Uterus (tissue), 4 donors: Measurements from ENCODE around the gene VPS26B. TPM values are rescaled to one million over a fixed set of nuclear protein-coding genes. Genes with fewer than 3 reads are reported as not detected.
"Not testable (repeated sequence)": the region's sequence is repeated elsewhere in the genome, so short reads cannot be mapped to it uniquely, and the experiment has no call there.

Source experiments
- DNase-seq, 2 donors: peaks; one replicate each; pipeline ENCODE4 v3.0.0-alpha.2; 2019 to 2020
- H3K27ac ChIP-seq, 2 donors: fragments of 200-600 bp; sonication (generic); 1 replicate in 1 of 2; 2 replicates in 1 of 2; pipeline ENCODE4 v1.5.1; 2016 to 2018
- H3K27me3 ChIP-seq, 2 donors: fragments of 200-600 bp; sonication (generic); one replicate each; pipeline ENCODE4 v1.5.1; 2018 to 2019; ENCODE audit warnings: control low read depth in 1 of 2
- H3K36me3 ChIP-seq, 2 donors: fragments of 200-600 bp; sonication (generic); one replicate each; pipeline ENCODE4 v1.5.1; 2019; ENCODE audit warnings: control low read depth in 1 of 2
- H3K4me1 ChIP-seq, 2 donors: fragments of 200-600 bp; sonication (generic); one replicate each; pipeline ENCODE4 v1.5.1; 2018 to 2019; ENCODE audit warnings: control low read depth in 1 of 2
- H3K4me3 ChIP-seq, 2 donors: fragments of 200-600 bp; sonication (generic); 1 replicate in 1 of 2; 2 replicates in 1 of 2; pipeline ENCODE4 v1.5.1; 2018 to 2019; ENCODE audit warnings: mild to moderate bottlenecking in 1 of 2
- H3K9me3 ChIP-seq, 2 donors: fragments of 200-600 bp; sonication (generic); one replicate each; pipeline ENCODE4 v1.5.1; 2019; ENCODE audit warnings: control low read depth in 1 of 2
- POLR2A ChIP-seq, 2 donors: fragments of 450-650 bp; IDR thresholded peaks; one replicate each; pipeline ENCODE4 v1.6.1; 2016; ENCODE audit warnings: antibody characterized with exemption in 2 of 2, mild to moderate bottlenecking in 1 of 2, moderate library complexity in 1 of 2
- intact Hi-C: fragments of 100-400 bp; cut with DNase I; formaldehyde crosslinking; loops from one replicate; pipeline ENCODE4 v1.15.1; 2023; ENCODE audit warnings: low total_unique reads
- total RNA-seq, 4 donors: library from RNA; depleted of rRNA in 3 of 4; stranded (reverse); fragments of >200 nt in 3 of 4; gene quantifications; one replicate each; pipeline versions ENCODE4 v1.1.0 to v1.2.4, GENCODE V29; 2014 to 2023
- TF ChIP-seq, protein P1 (sequence below), 4 experiments: fragments of 200-600 bp in 2 of 4; fragments of 450-650 bp in 2 of 4; sonication (generic) in 2 of 4; IDR thresholded peaks; one replicate each; pipeline ENCODE4 v1.5.1; 2016 to 2019; ENCODE audit warnings: antibody characterized with exemption in 4 of 4, mild to moderate bottlenecking in 2 of 4, moderate library complexity in 1 of 4
- donor health status: DM: yes; HTN: yes; CAD: no.

VPS26B gene
- total RNA-seq, 4 donors from 2014 or later: 10.6 to 46.5 (median 39.8) TPM

DNA sequence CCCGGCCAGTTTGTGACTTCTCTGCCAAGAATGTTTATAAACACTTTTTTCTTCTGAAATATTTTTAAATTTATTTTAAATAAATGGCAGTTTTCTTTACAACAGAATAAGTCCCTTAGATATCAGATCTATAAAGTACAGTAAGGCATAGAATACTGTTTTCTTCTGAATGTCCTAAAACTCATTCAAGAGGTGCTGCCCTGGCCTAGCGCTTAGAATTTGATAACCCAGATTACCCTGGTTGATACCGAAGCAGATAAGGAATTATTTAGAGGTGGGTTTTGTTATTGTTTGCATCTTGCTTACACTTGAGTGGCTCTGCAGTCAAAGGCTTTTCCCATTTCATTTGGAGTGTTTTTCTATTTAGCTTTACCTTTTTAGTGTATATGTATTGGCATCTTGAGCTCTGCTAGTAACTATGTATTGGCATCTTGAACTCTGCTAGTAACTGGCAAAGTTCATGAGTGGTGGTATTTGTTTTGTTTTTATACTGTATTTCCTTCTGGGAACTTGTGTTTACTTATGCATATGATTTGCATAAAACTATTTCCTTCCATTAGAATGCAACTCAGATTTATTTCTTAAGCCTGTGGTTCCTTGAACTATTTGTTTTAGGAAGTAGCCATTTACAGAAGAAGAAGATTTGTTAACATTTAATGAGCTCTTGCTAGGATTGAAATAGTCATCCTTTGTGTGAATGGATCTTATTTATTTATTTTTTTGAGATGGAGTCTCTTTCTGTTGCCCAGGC, 30.1 kb downstream of the VPS26B start:
- H3K4me3 ChIP-seq: peak overlapping the region; percentile 78 to 85
- H3K27ac ChIP-seq: no peak overlapping the region

DNA sequence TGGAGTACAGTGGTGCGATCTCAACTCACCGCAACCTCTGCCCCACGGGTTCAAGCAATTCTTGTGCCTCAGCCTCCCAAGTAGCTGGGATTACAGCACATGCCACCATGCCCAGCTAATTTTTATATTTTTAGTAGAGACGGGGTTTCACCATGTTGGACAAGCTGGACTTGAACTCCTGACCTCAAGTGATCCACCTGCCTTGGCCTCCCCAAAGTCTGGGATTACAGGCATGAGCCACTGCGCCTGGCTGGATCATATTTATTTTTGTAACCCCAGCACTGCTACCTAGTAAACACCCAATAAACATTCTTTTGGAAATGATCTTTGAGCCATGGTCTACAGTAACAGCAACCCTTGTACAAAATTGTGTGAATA, 30.7 kb downstream of the VPS26B start:
- H3K27ac ChIP-seq, H3K36me3 ChIP-seq, H3K9me3 ChIP-seq, H3K27me3 ChIP-seq, H3K4me3 ChIP-seq, H3K4me1 ChIP-seq, intact Hi-C loops, DNase-seq: not testable (repeated sequence)

More for the DNA sequence above, 30.1 kb downstream of the VPS26B start:
- intact Hi-C loops: no loop called here
- no peaks in the 10 kb centered on the region for H3K9me3 ChIP-seq
- H3K4me1 ChIP-seq: peaks cover 7 to 8% of the 10 kb centered on the region in 2 donors
- DNase-seq: no peak
- TF ChIP-seq, protein P1, sequence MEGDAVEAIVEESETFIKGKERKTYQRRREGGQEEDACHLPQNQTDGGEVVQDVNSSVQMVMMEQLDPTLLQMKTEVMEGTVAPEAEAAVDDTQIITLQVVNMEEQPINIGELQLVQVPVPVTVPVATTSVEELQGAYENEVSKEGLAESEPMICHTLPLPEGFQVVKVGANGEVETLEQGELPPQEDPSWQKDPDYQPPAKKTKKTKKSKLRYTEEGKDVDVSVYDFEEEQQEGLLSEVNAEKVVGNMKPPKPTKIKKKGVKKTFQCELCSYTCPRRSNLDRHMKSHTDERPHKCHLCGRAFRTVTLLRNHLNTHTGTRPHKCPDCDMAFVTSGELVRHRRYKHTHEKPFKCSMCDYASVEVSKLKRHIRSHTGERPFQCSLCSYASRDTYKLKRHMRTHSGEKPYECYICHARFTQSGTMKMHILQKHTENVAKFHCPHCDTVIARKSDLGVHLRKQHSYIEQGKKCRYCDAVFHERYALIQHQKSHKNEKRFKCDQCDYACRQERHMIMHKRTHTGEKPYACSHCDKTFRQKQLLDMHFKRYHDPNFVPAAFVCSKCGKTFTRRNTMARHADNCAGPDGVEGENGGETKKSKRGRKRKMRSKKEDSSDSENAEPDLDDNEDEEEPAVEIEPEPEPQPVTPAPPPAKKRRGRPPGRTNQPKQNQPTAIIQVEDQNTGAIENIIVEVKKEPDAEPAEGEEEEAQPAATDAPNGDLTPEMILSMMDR (IDR thresholded peaks at IDR 0.05): no peak
- no peak for TF ChIP-seq POLR2A (IDR thresholded peaks at IDR 0.05)
- H3K27me3 ChIP-seq: no peaks in the 10 kb centered on the region
- no peaks in the 10 kb centered on the region for H3K36me3 ChIP-seq

DNA sequence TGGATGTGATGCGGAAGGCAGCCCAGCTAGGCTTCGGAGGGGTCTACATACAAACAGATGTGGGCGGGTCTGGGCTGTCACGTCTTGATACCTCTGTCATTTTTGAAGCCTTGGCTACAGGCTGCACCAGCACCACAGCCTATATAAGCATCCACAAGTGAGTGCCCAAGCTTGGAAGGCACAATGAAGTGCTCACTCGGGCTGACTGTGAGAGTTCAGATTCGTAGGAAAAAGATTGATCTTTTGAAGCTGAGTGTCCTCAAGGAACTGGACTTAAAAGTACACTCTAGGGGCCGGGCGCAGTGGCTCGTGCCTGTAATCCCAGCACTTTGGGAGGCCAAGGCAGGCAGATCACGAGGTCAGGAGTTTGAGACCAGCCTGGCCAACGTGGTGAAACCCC, 32.6 kb downstream of the VPS26B start:
- no peak overlapping the region for H3K4me3 ChIP-seq

DNA sequence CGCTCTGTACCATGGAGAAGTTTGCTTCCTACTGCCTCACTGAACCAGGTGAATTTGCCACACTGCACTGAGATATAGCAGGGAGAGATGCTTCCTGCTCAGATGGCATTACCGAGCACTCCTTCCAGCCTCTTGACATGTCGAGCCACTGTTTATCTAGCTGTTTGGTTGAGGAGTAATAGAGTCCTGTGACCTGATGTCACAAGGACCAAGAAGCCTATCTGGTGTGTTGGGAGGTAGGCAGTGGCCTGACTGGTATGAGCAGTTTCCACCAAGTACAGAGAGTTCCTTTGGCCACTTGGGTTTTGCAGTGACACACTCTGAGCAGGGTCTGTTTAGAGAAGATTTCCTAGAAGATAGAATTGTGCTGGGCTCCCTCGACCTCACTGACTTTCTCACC, 34.1 kb downstream of the VPS26B start:
- no peaks in the 10 kb centered on the region for H3K27me3 ChIP-seq
- no peaks in the 10 kb centered on the region for H3K9me3 ChIP-seq
- no peak for TF ChIP-seq POLR2A (IDR thresholded peaks at IDR 0.05)
- TF ChIP-seq, protein P1 (IDR thresholded peaks at IDR 0.05): no peak
- no peak overlapping the region for H3K27ac ChIP-seq
- no peaks in the 10 kb centered on the region for H3K36me3 ChIP-seq
- no peak overlapping the region for H3K4me3 ChIP-seq
- intact Hi-C loops: no loop called here
- H3K4me1 ChIP-seq: peaks cover 0 to 8% of the 10 kb centered on the region in 2 donors
- no peak for DNase-seq

More for the DNA sequence above, 32.6 kb downstream of the VPS26B start:
- H3K4me1 ChIP-seq: peaks cover under 1 to 8% of the 10 kb centered on the region in 2 donors
- no peak for DNase-seq
- H3K36me3 ChIP-seq: no peaks in the 10 kb centered on the region
- no peaks in the 10 kb centered on the region for H3K9me3 ChIP-seq
- no peaks in the 10 kb centered on the region for H3K27me3 ChIP-seq
- no peak overlapping the region for H3K27ac ChIP-seq
- intact Hi-C loops: no loop called here
- TF ChIP-seq, protein P1 (IDR thresholded peaks at IDR 0.05): no peak
- no peak for TF ChIP-seq POLR2A (IDR thresholded peaks at IDR 0.05)

DNA sequence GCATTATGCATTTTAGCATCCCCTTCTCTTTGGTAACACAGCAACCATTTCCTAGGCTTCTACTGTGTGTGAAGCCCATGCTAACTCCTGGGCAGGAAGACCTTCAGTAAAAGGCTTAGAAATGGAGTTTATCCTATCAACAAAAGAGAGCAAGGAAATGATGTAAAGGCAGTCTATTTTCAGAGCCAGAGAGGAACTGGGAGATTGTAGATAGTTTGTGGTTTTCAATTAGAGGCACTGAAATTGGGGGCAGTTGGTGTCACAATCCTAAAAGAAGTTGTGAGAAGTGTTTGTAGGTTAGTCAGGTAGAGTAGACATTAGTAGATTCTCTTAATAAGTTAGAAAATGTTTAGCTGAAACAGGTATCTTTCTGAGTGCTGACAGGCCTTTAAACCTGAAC, 36.0 kb downstream of the VPS26B start:
- Histone ChIP-seq H3K27ac (no peak overlapping the region), H3K4me3 (no peak overlapping the region), H3K27me3 (no peaks in the 10 kb centered on the region), H3K36me3 (no peaks in the 10 kb centered on the region), H3K9me3 (no peaks in the 10 kb centered on the region), H3K4me1 (no peaks in the 10 kb centered on the region)
- TF ChIP-seq POLR2A (IDR thresholded peaks at IDR 0.05): no peak
- intact Hi-C loops: loop anchor here (10.0 kb wide), 1 partner anchor 46 kb away; no protein-coding TSS in a partner anchor
- no peak for DNase-seq

DNA sequence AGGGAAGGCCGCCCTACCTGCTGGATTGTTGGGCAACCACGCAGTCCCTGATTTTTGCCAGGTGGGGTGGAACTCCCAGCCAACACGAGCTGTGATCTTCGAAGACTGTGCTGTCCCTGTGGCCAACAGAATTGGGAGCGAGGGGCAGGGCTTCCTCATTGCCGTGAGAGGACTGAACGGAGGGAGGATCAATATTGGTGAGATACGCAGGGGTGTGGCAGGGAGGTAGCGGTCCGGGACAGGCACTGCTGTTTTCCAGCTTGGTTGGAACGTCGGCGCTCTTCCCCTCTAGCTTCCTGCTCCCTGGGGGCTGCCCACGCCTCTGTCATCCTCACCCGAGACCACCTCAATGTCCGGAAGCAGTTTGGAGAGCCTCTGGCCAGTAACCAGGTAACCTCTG, 36.5 kb downstream of the VPS26B start:
- Histone ChIP-seq H3K4me1 (no peaks in the 10 kb centered on the region), H3K4me3 (no peak overlapping the region), H3K9me3 (no peaks in the 10 kb centered on the region), H3K27ac (no peak overlapping the region), H3K27me3 (no peaks in the 10 kb centered on the region), H3K36me3 (no peaks in the 10 kb centered on the region)
- intact Hi-C loops: loop anchor here (10.0 kb wide), 1 partner anchor 46 kb away; no protein-coding TSS in a partner anchor
- no peak for DNase-seq
- no peak for TF ChIP-seq POLR2A (IDR thresholded peaks at IDR 0.05)
- TF ChIP-seq, protein P1 (IDR thresholded peaks at IDR 0.05): no peak
